GM12892 (cell line): ENCODE measurements around the gene MFNG. TPM values are rescaled to one million over a fixed set of nuclear protein-coding genes. Genes with fewer than 3 reads are reported as not detected.
"Not testable (repeated sequence)": the region's sequence is repeated elsewhere in the genome, so short reads cannot be mapped to it uniquely, and the experiment has no call there.

Source experiments
- DNase-seq: peaks from one replicate; pipeline ENCODE4 v3.0.0; 2011; ENCODE audit not compliant: insufficient read length
- FAIRE-seq: peaks from 2 replicates; lab custom pipeline; 2011; peaks lifted over from hg19 to GRCh38; lab: Jason Lieb, UNC
- POLR2A ChIP-seq: IDR thresholded peaks from 2 replicates; pipeline ENCODE4 v1.6.1; 2011; ENCODE audit warnings: low read depth, low read length, control low read depth
- POLR2AphosphoS5 ChIP-seq: IDR thresholded peaks from 2 replicates; pipeline ENCODE4 v1.6.1; 2011; ENCODE audit warnings: low read depth, low read length, control low read depth
- TAF1 ChIP-seq: IDR thresholded peaks from 2 replicates; pipeline ENCODE4 v1.6.1; 2011; ENCODE audit warnings: low read depth, mild to moderate bottlenecking, control low read depth, low read length, borderline replicate concordance
- polyA plus RNA-seq: library from polyadenylated mRNA; unstranded; fragments of >200 nt; gene quantifications from one replicate; pipeline ENCODE4 v1.2.1, GENCODE V29; 2012; ENCODE audit warnings: missing spikeins, inconsistent platforms; ENCODE audit not compliant: missing spikeins

MFNG gene, protein sequence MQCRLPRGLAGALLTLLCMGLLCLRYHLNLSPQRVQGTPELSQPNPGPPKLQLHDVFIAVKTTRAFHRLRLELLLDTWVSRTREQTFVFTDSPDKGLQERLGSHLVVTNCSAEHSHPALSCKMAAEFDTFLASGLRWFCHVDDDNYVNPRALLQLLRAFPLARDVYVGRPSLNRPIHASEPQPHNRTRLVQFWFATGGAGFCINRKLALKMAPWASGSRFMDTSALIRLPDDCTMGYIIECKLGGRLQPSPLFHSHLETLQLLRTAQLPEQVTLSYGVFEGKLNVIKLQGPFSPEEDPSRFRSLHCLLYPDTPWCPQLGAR
- 30.7 TPM for polyA plus RNA-seq

DNA sequence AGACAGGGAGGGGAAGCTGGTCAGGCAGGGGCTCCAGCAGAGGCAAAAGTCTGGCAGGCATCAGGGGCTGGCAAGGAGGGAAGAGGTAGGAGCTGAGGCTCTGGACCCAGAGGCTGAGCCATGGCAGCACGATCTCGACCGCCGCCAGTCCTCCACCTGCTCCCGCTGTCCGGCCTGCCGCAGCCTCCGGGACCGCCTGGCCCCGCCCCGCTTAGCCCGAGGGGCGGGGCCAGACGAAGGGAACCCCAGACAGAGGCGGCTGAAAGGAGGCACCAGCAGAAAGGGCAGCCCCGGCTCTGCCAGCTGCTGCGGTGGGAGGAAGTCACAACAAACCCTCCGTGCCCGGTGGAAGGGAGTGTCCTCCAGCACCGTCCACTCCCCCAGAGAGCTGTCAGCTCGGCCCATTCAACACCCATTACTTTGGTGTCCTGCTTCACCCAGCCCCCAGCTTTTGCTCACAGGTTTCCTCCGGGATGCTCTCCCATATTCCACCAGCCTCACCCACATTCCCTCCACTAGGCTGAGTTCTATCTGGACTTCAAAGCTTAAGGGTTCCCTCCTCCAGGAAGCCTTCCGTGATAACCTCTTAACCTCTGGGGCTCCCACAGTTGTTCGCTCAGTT, at the start of gene MFNG:
MFNG (minus strand) TSS at position 161 of the 622 bp plus-strand sequence. CDS start 207 bp downstream, outside the sequence.
- TF ChIP-seq POLR2A (peak; percentile 68; the same call in 1 of the 2 replicates), POLR2AphosphoS5 (peak; percentile 42; the same call in 1 of the 2 replicates), TAF1 (no peak)
- DNase-seq (peak; percentile 97), FAIRE-seq (peak; percentile 98)

DNA sequence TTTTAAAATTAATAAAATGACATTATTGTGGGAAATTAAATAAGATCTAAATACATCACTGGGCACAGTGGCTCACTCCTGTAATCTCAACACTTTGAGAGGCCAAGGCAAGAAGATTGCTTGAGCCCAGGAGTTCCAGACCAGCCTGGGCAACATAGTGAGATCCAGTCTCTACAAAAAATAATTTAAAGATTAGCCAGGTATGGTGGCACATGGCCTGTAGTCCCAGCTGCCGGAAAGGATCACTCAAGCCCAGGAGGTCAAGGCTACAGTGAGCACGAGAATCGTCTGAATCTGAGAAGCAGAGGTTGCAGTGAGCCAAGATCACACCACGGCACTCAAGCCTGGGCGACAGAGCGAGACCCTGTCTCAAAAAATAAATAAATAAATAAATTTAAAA, 49.0 kb upstream of the MFNG start:
- TF ChIP-seq POLR2A (no peak), TAF1 (no peak), POLR2AphosphoS5 (no peak)
- FAIRE-seq, result no peak
- DNase-seq, result no peak

DNA sequence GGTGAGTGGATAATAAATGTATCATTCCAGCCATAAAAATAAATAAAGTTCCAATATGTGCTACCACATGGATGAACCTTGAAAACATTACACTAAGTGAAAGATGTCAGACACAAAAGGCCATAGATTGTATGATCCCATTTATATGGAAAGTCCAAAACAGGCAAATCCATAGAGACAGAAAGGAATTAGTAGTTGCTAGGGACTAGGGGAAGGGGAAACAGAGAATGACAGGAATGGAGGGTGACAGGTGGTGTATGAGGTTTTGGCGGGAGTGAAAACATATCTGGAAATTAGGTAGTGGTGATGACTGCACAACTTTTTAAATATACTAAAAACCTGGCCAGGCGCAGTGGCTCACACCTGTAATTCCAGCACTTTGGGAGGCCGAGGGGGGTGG, 48.3 kb upstream of the MFNG start:
- TF ChIP-seq POLR2A (no peak), POLR2AphosphoS5 (no peak), TAF1 (no peak)
- no peak for FAIRE-seq
- DNase-seq, result no peak

DNA sequence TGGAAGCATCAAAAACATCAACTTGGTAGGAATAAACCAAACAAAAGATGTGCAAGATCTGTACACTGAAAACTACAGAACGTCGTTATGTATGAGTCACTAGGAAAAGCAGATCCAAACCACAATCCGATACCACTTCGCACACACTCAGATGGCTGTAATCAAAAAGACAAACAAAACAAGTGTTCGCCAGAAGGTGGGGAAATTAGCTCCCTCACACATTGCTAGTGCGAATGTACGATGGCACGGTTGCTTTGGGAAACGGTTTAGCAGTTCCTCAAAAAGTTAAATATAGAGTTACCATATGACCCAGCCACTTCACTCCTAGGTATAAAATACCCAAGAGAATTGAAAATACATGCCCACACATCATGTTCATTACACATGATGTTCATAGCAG, 47.8 kb upstream of the MFNG start:
- TF ChIP-seq POLR2AphosphoS5 (no peak), TAF1 (no peak), POLR2A (no peak)
- DNase-seq (no peak), FAIRE-seq (peak; percentile 74)

DNA sequence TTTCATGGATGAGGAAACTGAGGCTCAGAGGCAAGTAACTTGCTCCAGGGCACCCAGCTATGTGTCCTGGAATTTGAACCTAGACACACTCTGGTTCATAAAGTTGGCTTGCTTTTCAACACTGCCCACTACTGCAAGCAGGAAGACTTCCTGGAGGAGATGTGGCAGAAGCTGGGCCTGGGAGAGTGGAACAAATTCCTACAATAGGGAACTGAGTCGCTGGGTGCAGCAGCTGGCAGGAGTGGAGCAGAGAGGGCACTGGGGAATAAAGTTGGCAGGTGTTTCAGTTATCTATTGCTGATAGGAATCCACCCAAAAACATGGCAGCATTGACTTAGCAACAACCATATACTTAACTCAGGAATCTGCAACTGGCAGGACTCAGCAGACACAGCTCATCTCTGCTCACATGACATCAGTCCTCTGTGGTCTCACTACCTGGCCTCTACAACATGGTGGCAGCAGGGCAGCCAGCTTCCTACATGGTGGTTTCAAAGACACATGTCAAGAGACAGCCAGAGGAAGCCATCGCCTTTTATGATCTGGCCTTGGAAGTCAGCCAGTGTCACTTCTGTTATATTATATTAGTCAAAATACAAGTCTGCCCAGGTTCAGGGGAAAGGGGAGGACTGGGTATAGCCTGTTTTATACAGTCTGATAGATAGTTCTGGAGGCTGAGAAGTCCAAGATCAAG, 43.6 kb upstream of the MFNG start:
- no peak for DNase-seq
- no peak for FAIRE-seq
- TF ChIP-seq POLR2AphosphoS5, result no peak
- no peak for TF ChIP-seq POLR2A
- no peak for TF ChIP-seq TAF1

DNA sequence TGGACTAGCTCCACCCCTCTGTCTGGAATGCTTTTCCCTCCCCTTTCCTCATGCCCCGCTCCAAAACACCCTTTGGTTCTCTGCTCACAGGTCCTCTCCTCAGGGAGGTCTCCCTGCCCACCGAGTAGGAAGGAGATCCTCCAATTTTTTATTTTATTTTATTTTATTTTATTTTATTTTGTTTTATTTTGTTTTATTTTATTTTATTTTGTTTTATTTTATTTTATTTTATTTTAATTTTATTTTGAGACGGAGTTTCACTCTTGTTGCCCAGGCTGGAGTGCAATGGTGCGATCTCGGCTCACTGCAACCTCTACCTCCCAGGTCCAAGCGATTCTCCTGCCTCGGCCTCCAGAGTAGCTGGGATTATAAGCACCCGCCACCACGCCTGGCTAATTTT, 41.8 kb upstream of the MFNG start:
- not testable (repeated sequence) for FAIRE-seq, DNase-seq

DNA sequence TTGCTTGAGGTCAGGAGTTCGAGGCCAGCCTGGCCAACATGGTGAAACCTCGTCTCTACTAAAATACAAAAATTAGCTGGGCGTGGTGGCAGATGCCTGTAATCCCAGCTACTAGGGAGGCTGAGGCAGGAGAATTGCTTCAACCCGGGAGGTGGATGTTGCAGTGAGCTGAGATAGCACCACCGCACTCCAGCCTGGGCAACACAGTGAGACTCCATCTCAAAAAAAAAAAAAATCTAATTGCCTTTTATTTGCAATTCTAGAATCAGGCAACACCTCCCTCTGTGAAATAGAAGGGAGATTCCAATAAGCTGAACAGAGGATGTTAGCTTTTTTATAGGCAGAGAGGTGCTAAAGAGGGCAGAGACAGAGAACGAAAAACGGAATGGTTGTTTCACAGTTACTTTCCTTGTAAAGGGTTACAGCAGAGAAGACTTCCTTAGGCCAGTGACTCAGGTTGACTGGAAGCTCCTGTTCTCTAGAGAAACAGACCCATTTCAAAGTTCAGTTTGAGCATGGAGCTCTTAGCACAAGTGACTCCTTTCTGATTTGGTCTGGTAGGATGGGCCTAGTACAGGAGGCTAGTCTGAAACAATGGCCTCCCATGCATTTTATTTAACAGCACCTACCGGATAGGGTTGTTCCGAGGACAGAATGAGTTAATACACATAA, 41.0 kb upstream of the MFNG start:
- DNase-seq, FAIRE-seq: not testable (repeated sequence)

DNA sequence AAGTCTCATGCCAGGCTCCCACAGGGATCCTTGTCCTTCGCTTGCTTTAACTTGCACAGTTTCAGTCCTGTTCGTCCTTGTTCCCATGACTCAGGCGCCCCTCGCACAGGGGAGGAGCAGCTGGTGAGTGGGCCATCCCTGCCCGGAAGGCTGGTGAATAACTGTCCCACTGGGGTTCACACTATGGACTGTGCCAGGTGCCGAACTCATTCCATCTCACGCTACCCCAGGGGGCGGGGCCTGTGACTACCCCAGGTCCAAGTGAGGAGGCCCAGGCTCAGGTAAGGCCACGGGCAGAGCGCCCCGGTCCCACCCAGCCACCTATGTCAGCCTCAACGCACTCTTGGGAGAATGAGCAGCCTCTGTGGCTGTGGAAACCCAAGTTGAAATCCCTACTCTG, 40.2 kb upstream of the MFNG start:
- FAIRE-seq (no peak), DNase-seq (no peak)
- no peak for TF ChIP-seq TAF1
- TF ChIP-seq POLR2AphosphoS5, result no peak
- no peak for TF ChIP-seq POLR2A

DNA sequence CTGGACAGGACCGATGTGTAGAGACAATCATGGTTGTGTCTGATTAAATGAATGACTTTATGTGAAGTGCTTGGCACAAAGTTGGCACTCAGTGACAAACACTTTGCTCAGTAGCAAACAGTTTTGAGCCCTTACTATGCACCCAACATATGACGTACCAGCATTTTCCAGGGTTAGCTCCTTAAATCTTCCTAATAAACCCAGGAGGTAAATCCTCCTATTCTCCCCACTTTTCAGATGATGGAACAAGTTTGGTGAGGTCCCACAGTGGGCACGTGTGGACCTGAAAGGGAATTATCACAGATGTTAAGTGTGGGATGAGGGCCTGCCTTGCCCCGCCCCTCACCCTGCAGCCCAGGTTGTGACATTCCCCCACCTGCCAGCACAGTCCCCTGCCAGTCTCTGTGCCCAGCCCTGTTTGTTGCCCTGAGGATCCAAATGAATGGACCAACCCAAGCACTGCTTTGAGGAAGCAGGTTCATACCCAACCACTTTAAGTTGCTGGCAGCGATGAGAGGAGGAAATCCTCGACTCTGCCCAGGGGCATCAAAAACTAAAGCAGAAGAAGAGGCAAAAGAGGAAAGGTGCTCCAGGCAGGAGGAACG, 39.7 kb upstream of the MFNG start:
- TF ChIP-seq POLR2AphosphoS5, result no peak
- no peak for TF ChIP-seq TAF1
- no peak for TF ChIP-seq POLR2A
- no peak for FAIRE-seq
- DNase-seq, result no peak

DNA sequence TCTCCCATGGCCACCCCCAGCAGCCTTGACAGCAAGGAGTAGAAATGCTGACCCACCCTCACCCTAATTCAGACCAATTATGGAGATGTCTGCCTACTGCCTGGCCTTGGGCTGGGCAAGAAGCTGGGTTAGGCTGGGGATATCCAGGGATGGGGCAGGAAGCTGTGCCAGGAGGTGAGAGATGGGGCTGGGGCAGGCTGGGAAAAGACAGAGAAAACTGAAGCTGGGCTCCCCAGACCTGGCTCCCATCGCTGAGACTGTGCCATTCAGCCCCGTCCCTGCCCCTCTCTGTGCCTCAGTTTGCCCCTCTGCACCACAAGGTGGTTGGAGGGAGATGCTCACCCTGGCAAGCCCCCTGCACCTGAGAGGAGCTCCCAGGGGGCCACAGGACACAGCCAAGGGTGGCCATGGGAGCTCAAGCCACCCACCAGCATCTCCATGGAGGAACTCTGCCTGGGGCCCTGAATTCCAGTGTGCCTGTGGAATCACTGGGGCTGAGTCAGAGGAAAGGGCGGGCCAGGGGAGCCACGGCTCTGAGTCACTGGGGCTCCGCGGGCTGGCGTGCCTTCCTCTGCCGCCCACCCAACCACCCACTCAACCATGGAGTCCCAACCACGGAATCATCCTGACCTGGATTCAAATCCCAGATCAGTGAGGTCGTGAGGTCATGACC, 39.0 kb upstream of the MFNG start:
- no peak for FAIRE-seq
- TF ChIP-seq TAF1 (no peak), POLR2AphosphoS5 (no peak), POLR2A (no peak)
- no peak for DNase-seq

DNA sequence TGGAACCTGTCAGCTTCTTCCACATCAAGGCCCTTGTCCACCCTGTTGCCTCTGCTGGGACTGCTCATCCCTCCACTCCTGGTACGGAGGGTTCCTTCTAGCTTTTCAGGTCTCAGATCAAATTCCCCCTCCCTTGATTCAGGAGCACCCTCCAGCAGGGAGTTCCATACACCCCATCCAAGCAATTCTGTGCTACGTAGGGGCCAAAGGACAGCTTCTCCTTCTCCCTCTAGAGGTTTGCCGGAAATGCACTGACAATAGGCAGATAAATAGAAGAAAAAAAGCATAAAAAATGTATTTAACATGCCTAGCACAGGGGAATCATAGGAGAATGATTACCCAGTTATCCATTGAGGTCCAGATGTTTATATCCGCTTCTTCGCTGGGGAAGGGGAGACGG, 36.3 kb upstream of the MFNG start:
- DNase-seq (no peak), FAIRE-seq (no peak)
- TF ChIP-seq POLR2AphosphoS5 (no peak), TAF1 (no peak), POLR2A (no peak)

DNA sequence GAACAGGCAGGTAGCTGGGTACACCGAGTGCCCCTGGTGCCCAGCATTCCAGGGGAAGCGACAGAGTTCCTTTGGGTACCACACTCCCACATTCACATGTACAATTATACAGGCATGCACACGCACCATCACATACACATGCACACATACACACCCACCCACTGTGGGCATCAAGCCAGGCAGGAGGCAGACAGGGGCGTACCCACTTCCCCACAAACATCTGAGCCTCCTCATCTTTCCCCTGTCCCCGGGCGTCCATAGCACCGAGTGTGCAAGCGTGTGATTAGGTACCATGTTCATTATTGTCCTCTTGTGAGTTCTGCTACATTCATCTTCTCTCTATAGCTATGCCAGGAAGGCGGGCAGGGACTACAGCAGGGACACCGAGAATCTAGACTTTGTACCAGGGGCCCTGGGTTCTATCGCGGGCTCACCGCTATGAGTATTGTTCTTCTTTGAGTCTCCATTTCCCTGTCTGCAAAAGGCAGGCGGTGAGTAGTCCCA, 35.1 kb upstream of the MFNG start:
- FAIRE-seq (no peak), DNase-seq (no peak)
- TF ChIP-seq TAF1, result no peak
- no peak for TF ChIP-seq POLR2A
- TF ChIP-seq POLR2AphosphoS5, result no peak
